ENCODE results near the gene SLC6A3.

GRCh38 chr5:1476181-1476966 lies 31.1 kb upstream of the SLC6A3 start:
- TF ChIP-seq, protein P1, sequence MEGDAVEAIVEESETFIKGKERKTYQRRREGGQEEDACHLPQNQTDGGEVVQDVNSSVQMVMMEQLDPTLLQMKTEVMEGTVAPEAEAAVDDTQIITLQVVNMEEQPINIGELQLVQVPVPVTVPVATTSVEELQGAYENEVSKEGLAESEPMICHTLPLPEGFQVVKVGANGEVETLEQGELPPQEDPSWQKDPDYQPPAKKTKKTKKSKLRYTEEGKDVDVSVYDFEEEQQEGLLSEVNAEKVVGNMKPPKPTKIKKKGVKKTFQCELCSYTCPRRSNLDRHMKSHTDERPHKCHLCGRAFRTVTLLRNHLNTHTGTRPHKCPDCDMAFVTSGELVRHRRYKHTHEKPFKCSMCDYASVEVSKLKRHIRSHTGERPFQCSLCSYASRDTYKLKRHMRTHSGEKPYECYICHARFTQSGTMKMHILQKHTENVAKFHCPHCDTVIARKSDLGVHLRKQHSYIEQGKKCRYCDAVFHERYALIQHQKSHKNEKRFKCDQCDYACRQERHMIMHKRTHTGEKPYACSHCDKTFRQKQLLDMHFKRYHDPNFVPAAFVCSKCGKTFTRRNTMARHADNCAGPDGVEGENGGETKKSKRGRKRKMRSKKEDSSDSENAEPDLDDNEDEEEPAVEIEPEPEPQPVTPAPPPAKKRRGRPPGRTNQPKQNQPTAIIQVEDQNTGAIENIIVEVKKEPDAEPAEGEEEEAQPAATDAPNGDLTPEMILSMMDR (IDR thresholded peaks at IDR 0.05), result no peak
- no peak for TF ChIP-seq POLR2A (IDR thresholded peaks at IDR 0.05)

Measured in tibial nerve (tissue), 3 donors.